Activated CD4-positive, alpha-beta T cell treated with anti-CD3 and anti-CD28 coated beads, Interleukin-2, amount 10 ng/mL, durations not matched to agents 24 days and 14 days (primary cell): ENCODE results near the gene HOXB3. TPM values are rescaled to one million over a fixed set of nuclear protein-coding genes. Genes with fewer than 3 reads are reported as not detected.

Experiments used
- DNase-seq: peaks from one replicate; pipeline ENCODE4 v3.0.0; 2022
- H3K27ac Mint-ChIP-seq: one replicate; pipeline ENCODE4 v1.8.0; 2022; ENCODE audit warnings: mild to moderate bottlenecking, mixed read lengths
- H3K27me3 Mint-ChIP-seq: one replicate; pipeline ENCODE4 v1.8.0; 2022; ENCODE audit warnings: mixed read lengths
- H3K36me3 Mint-ChIP-seq: one replicate; pipeline ENCODE4 v1.8.0; 2022; ENCODE audit warnings: low read depth, mild to moderate bottlenecking, mixed read lengths
- H3K4me1 Mint-ChIP-seq: one replicate; pipeline ENCODE4 v1.8.0; 2021; ENCODE audit warnings: mixed read lengths
- H3K4me3 Mint-ChIP-seq: one replicate; pipeline ENCODE4 v1.8.0; 2022; ENCODE audit warnings: mild to moderate bottlenecking, moderate library complexity, mixed read lengths
- H3K9me3 Mint-ChIP-seq: one replicate; pipeline ENCODE4 v1.8.0; 2021; ENCODE audit warnings: mixed read lengths
- intact Hi-C: fragments of 100-400 bp; cut with micrococcal nuclease; formaldehyde crosslinking; loops from one replicate; pipeline ENCODE4 v1.15.1; 2023
- total RNA-seq: library from RNA; stranded (reverse); gene quantifications from 2 replicates; pipeline ENCODE4 v1.2.3, GENCODE V29; 2022

HOXB3 gene
- total RNA-seq, 1 donor from 2014 or later = 3.7 TPM

DNA sequence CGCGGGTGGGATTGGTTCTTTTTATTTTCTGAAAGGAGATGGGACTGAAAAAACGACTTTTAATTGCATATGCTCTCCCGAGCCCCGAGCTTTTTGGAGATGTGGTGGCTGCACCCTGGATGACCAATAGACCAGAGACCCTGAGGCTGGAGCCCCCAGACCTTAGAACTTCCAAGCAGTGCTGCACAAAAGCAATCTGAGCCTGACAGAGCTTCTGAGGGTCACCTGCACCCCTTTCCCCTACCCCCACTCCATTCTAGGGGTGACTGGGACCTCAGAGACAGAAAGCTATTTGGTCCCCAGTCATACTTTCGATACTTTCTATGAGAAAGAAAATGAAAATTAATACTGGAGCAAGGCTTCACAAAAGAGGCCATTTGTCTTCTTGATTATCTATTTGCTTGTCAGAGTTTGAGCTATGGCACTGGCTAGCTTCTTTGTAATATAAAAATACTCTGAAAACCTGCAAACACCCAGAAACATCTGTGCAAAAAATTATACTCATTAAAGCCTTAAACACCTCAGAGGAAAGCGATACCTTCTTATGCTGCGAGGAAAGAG is 15.5 kb downstream of the HOXB3 start:
- intact Hi-C loops = no loop called here
- Mint-ChIP-seq H3K27me3 (peaks cover 11% of the 10 kb centered on the region), H3K36me3 (peaks cover 7% of the 10 kb centered on the region), H3K4me3 (no peak overlapping the region), H3K4me1 (peaks cover 34% of the 10 kb centered on the region), H3K9me3 (no peaks in the 10 kb centered on the region), H3K27ac (no peak overlapping the region)
- DNase-seq = no peak

DNA sequence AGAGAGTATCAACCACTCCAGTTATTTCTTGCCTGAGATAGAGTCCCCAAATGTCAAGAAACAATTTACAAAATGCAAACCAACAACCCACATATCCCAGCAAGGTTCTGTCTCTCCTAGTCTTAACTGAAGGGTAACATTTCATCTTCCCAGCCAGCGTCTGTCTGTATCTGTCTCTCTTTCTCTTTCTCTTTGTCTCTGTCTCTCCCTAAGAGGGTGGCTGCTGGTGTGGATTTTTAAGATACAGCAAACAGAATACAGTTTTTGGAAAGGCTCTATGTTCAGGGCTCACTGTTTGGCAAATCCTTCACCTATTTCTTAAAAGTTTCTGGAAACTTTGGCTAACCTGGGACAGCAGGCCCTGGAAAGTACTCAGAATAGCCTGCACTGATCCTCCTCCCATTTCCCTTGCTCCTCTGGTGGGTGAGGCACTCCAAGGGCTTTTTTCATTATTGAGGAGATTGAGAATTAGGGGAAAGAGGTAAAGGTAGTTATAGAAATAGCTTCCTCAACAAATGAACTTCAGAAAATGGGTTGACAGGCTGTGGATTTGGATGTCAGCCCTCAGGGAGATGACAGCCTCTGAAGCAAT is 18.1 kb downstream of the HOXB3 start:
- intact Hi-C loops = no loop called here
- Mint-ChIP-seq H3K4me1 (peaks cover 23% of the 10 kb centered on the region), H3K27ac (no peak overlapping the region), H3K27me3 (peaks cover 15% of the 10 kb centered on the region), H3K9me3 (no peaks in the 10 kb centered on the region), H3K36me3 (peaks cover 17% of the 10 kb centered on the region), H3K4me3 (no peak overlapping the region)
- no peak for DNase-seq

- Mint-ChIP-seq H3K27me3 (peaks cover 15% of the 10 kb centered on the region), H3K4me3 (no peak overlapping the region), H3K36me3 (peaks cover 17% of the 10 kb centered on the region), H3K4me1 (peaks cover 20% of the 10 kb centered on the region), H3K27ac (no peak overlapping the region), H3K9me3 (no peaks in the 10 kb centered on the region)
- no peak for DNase-seq
- intact Hi-C loops = no loop called here
Observed at GRCh38 chr17:48571024-48571818, 18.8 kb downstream of the HOXB3 start.

DNA sequence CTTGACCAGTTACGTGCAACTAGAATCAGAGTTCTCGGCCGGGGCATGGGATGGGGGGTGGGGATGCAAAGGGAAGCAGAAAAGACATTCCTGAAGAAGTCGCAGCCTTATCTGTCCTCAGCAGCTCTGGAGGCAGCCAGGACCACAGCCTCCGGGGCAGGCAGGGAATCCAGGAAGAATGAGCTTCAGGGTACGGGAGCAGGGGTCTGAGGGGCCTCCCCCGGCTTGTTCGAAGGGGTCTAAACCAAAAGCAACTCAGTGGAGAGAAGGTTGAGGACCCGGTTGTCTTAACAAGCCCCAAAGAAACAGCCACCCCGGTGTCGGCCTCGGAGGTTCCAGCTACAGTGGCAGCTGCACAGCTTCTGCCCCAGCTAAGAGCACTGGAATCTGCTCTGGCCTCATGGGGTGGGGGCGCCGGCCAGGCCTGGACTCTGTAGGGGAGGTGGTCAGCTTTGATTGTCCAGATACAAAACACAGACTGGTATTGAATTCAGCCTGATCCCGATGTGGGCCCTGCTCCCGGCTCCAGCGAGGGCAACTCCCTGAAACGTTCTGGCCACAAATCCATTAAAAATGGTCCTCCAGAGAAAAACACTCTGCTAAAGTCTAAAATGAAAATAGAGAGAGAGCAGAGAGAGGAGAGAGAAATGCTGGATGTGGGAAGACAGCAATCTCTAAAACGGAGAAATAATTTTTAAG is 19.6 kb downstream of the HOXB3 start:
- Mint-ChIP-seq H3K36me3 (peaks cover 15% of the 10 kb centered on the region), H3K4me1 (peaks cover 15% of the 10 kb centered on the region), H3K27me3 (peaks cover 15% of the 10 kb centered on the region), H3K27ac (no peak overlapping the region), H3K9me3 (no peaks in the 10 kb centered on the region), H3K4me3 (no peak overlapping the region)
- intact Hi-C loops = no loop called here
- no peak for DNase-seq

DNA sequence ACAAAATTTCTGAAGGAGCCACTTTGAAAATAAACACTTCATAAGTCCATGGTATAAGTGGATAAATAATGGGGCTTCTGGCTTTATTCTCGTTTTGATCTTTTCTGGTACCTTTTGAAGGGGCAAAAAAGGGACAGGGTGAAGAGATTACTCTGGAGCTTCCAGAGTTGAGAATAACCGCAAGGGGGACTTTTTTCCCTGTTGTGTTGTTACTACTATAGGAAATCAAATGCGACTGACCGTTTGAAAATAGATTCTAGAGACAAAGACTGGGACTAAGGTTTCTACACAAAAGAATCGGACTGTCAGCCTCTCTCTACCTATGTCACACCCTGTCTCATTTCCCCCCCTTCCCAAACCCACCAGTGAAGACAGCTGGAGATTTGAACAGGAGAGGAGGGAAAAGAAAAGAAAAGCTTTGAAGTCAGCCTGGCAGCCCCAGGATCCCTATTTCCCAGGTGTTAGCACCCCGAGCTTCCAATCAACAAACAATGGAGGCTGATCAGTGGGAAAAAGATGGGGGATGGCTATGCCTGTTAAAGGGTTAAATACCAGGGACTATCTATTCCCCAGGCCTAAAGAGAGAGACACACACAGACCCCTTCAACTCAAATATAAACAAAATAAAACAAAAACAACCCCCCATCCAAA is 20.2 kb downstream of the HOXB3 start:
- intact Hi-C loops = no loop called here
- Mint-ChIP-seq H3K9me3 (no peaks in the 10 kb centered on the region), H3K27ac (no peak overlapping the region), H3K4me3 (no peak overlapping the region), H3K27me3 (peaks cover 16% of the 10 kb centered on the region), H3K4me1 (peaks cover 13% of the 10 kb centered on the region), H3K36me3 (peaks cover 15% of the 10 kb centered on the region)
- no peak for DNase-seq

GRCh38 chr17:48569240-48569582 is 20.8 kb downstream of the HOXB3 start:
- DNase-seq = no peak
- intact Hi-C loops = no loop called here
- peaks cover 14% of the 10 kb centered on the region for H3K4me1 Mint-ChIP-seq
- H3K27me3 Mint-ChIP-seq = peaks cover 19% of the 10 kb centered on the region
- H3K27ac Mint-ChIP-seq = no peak overlapping the region
- H3K9me3 Mint-ChIP-seq = no peaks in the 10 kb centered on the region
- no peak overlapping the region for H3K4me3 Mint-ChIP-seq
- peaks cover 15% of the 10 kb centered on the region for H3K36me3 Mint-ChIP-seq

- intact Hi-C loops = no loop called here
- no peaks in the 10 kb centered on the region for H3K9me3 Mint-ChIP-seq
- H3K27me3 Mint-ChIP-seq = peaks cover 21% of the 10 kb centered on the region
- no peak overlapping the region for H3K27ac Mint-ChIP-seq
- peaks cover 15% of the 10 kb centered on the region for H3K4me1 Mint-ChIP-seq
- peaks cover 15% of the 10 kb centered on the region for H3K36me3 Mint-ChIP-seq
- peak overlapping the region; percentile 49 for H3K4me3 Mint-ChIP-seq
- no peak for DNase-seq
Observed at GRCh38 chr17:48568499-48569239, 21.4 kb downstream of the HOXB3 start.

DNA sequence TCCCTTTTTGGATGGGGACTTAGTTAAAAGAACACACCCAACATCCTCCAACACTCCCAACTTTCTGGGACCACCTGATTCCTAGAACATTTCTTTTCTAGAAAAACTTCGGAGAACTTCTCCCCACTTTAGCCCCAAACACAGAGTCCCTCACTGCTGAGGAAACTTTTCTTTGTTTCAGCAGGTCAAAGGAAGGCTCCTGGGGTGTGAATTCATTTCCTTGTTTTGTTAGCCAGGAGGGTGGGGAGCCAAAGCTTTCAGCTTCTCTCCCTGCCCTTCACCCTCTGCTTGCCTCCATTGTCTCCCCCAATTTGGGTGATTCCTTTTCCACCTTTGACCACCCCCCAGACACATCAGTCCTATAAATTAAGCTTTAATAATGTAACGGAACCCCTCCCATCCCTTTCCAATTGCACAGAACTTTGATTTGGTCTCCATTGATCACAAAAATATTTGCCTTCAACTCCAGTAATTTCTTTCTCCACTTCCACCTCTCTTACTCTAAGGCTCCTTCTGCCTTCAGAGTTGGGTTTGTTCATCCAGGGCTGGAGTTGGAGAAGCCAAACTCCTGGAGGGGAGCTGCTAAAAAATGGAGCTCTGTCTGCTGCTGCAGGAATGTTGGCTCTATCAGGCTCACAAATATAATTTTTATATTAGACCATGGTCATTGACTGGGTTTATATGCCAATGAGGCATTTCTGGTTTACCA is 22.2 kb downstream of the HOXB3 start:
- Mint-ChIP-seq H3K9me3 (no peaks in the 10 kb centered on the region), H3K27me3 (peaks cover 25% of the 10 kb centered on the region), H3K4me1 (peaks cover 9% of the 10 kb centered on the region), H3K4me3 (peak overlapping the region; percentile 49), H3K27ac (no peak overlapping the region), H3K36me3 (peaks cover 15% of the 10 kb centered on the region)
- intact Hi-C loops = no loop called here
- DNase-seq = no peak

DNA sequence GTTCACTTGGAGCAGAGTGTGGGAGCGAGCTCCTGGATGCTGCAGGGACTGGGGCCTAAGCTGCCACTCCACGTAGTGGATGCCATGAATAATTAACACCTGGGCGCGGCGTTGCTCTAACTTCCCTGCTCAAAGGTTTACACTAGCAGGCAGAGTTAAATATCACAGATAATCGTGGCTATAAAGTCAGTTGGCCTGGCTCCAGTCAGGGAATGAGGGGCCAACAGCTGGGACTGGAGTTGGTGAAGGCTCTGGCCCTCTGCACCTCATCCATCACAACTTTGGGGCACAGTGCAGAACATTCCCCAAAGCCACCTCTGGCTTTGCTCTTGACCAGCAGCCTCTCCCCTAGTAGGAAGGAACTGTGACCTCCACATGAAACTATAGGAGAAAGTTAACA is 22.8 kb downstream of the HOXB3 start:
- Mint-ChIP-seq H3K27me3 (peaks cover 28% of the 10 kb centered on the region), H3K4me1 (peaks cover 12% of the 10 kb centered on the region), H3K36me3 (peaks cover 18% of the 10 kb centered on the region), H3K9me3 (no peaks in the 10 kb centered on the region), H3K4me3 (no peak overlapping the region), H3K27ac (no peak overlapping the region)
- intact Hi-C loops = no loop called here
- DNase-seq = no peak

GRCh38 chr17:48566717-48567116 is 23.3 kb downstream of the HOXB3 start:
- Mint-ChIP-seq H3K4me1 (peaks cover 14% of the 10 kb centered on the region), H3K27me3 (peaks cover 28% of the 10 kb centered on the region), H3K27ac (no peak overlapping the region), H3K4me3 (no peak overlapping the region), H3K9me3 (no peaks in the 10 kb centered on the region), H3K36me3 (peaks cover 18% of the 10 kb centered on the region)
- intact Hi-C loops = no loop called here
- DNase-seq = no peak

GRCh38 chr17:48565925-48566710 is 23.9 kb downstream of the HOXB3 start:
- peaks cover 28% of the 10 kb centered on the region for H3K27me3 Mint-ChIP-seq

GRCh38 chr17:48565022-48565554 is 25.0 kb downstream of the HOXB3 start:
- intact Hi-C loops = no loop called here
- Mint-ChIP-seq H3K9me3 (no peaks in the 10 kb centered on the region), H3K27me3 (peaks cover 28% of the 10 kb centered on the region), H3K36me3 (peaks cover 16% of the 10 kb centered on the region), H3K4me1 (peaks cover 20% of the 10 kb centered on the region), H3K27ac (no peak overlapping the region), H3K4me3 (no peak overlapping the region)
- no peak for DNase-seq

More at GRCh38 chr17:48565925-48566710, 23.9 kb downstream of the HOXB3 start:
- Mint-ChIP-seq H3K4me1 (peaks cover 19% of the 10 kb centered on the region), H3K4me3 (no peak overlapping the region), H3K27ac (no peak overlapping the region), H3K36me3 (peaks cover 16% of the 10 kb centered on the region), H3K9me3 (no peaks in the 10 kb centered on the region)
- DNase-seq = no peak
- intact Hi-C loops = no loop called here
